ES-I3 (cell line): ENCODE measurements around the gene CCDC83.
"Not testable (repeated sequence)": the region's sequence is repeated elsewhere in the genome, so short reads cannot be mapped to it uniquely, and the experiment has no call there.

Experiments used
- H3K36me3 ChIP-seq: 2 replicates; pipeline ENCODE4 v1.6.1; 2013; ENCODE audit warnings: mild to moderate bottlenecking, low read length, control low read depth, moderate library complexity; ENCODE audit not compliant: insufficient read depth
- H3K4me1 ChIP-seq: 2 replicates; pipeline ENCODE4 v1.6.1; 2013; ENCODE audit warnings: mild to moderate bottlenecking, control low read depth, low read length; ENCODE audit not compliant: insufficient read depth
- H3K9ac ChIP-seq: 2 replicates; pipeline ENCODE4 v1.6.1; 2013; ENCODE audit warnings: low read depth, mild to moderate bottlenecking, low read length, moderate library complexity
- H3K9me3 ChIP-seq: 2 replicates; pipeline ENCODE4 v1.6.1; 2013; ENCODE audit warnings: mild to moderate bottlenecking, low read length, moderate library complexity; ENCODE audit not compliant: control insufficient read depth, insufficient read depth

Gene CCDC83

GRCh38 chr11:85825616-85826015 is 29.6 kb upstream of the CCDC83 start:
- no peak overlapping the region for H3K9ac ChIP-seq
- no peaks in the 10 kb centered on the region for H3K4me1 ChIP-seq
- no peaks in the 10 kb centered on the region for H3K36me3 ChIP-seq

GRCh38 chr11:85826116-85826855 is 28.9 kb upstream of the CCDC83 start:
- Histone ChIP-seq H3K9me3 (no peaks in the 10 kb centered on the region), H3K36me3 (no peaks in the 10 kb centered on the region), H3K9ac (no peak overlapping the region), H3K4me1 (no peaks in the 10 kb centered on the region)

More at GRCh38 chr11:85825616-85826015, 29.6 kb upstream of the CCDC83 start:
- no peaks in the 10 kb centered on the region for H3K9me3 ChIP-seq

- no peaks in the 10 kb centered on the region for H3K9me3 ChIP-seq
- no peak overlapping the region for H3K9ac ChIP-seq
- H3K4me1 ChIP-seq: no peaks in the 10 kb centered on the region
- no peaks in the 10 kb centered on the region for H3K36me3 ChIP-seq
Observed at GRCh38 chr11:85827748-85828639, 27.2 kb upstream of the CCDC83 start.

GRCh38 chr11:85828640-85828978 is 26.6 kb upstream of the CCDC83 start:
- no peaks in the 10 kb centered on the region for H3K4me1 ChIP-seq

GRCh38 chr11:85829172-85829571 is 26.0 kb upstream of the CCDC83 start:
- H3K36me3 ChIP-seq: no peaks in the 10 kb centered on the region
- no peaks in the 10 kb centered on the region for H3K4me1 ChIP-seq
- no peaks in the 10 kb centered on the region for H3K9me3 ChIP-seq
- no peak overlapping the region for H3K9ac ChIP-seq

More at GRCh38 chr11:85828640-85828978, 26.6 kb upstream of the CCDC83 start:
- H3K9ac ChIP-seq: no peak overlapping the region
- no peaks in the 10 kb centered on the region for H3K36me3 ChIP-seq
- H3K9me3 ChIP-seq: no peaks in the 10 kb centered on the region

- Histone ChIP-seq H3K4me1 (no peaks in the 10 kb centered on the region), H3K9ac (no peak overlapping the region)
Observed at GRCh38 chr11:85831050-85831449, 24.1 kb upstream of the CCDC83 start.

GRCh38 chr11:85835263-85835662 is 19.9 kb upstream of the CCDC83 start:
- Histone ChIP-seq H3K9ac (no peak overlapping the region), H3K4me1 (no peaks in the 10 kb centered on the region), H3K36me3 (no peaks in the 10 kb centered on the region), H3K9me3 (no peaks in the 10 kb centered on the region)

More at GRCh38 chr11:85831050-85831449, 24.1 kb upstream of the CCDC83 start:
- no peaks in the 10 kb centered on the region for H3K36me3 ChIP-seq
- H3K9me3 ChIP-seq: no peaks in the 10 kb centered on the region

GRCh38 chr11:85835729-85836128 is 19.5 kb upstream of the CCDC83 start:
- H3K36me3 ChIP-seq: no peaks in the 10 kb centered on the region
- no peaks in the 10 kb centered on the region for H3K4me1 ChIP-seq
- no peaks in the 10 kb centered on the region for H3K9me3 ChIP-seq
- no peak overlapping the region for H3K9ac ChIP-seq

- H3K9me3 ChIP-seq, H3K4me1 ChIP-seq, H3K9ac ChIP-seq, H3K36me3 ChIP-seq: not testable (repeated sequence)
Observed at GRCh38 chr11:85840932-85841331, 14.3 kb upstream of the CCDC83 start.

GRCh38 chr11:85843929-85844328 is 11.3 kb upstream of the CCDC83 start:
- H3K9me3 ChIP-seq: peaks cover 2% of the 10 kb centered on the region; the same call in 1 of the 2 replicates
- no peaks in the 10 kb centered on the region for H3K4me1 ChIP-seq
- H3K36me3 ChIP-seq: no peaks in the 10 kb centered on the region
- H3K9ac ChIP-seq: no peak overlapping the region

GRCh38 chr11:85844439-85845123 is 10.6 kb upstream of the CCDC83 start:
- Histone ChIP-seq H3K9me3 (peaks cover 2% of the 10 kb centered on the region; the same call in 1 of the 2 replicates), H3K36me3 (no peaks in the 10 kb centered on the region), H3K9ac (no peak overlapping the region), H3K4me1 (no peaks in the 10 kb centered on the region)

GRCh38 chr11:85845124-85845631 is 10.0 kb upstream of the CCDC83 start:
- no peaks in the 10 kb centered on the region for H3K36me3 ChIP-seq
- no peaks in the 10 kb centered on the region for H3K4me1 ChIP-seq
- H3K9me3 ChIP-seq: peaks cover 2% of the 10 kb centered on the region; the same call in 1 of the 2 replicates
- H3K9ac ChIP-seq: no peak overlapping the region

- peaks cover 6% of the 10 kb centered on the region; the same call in 1 of the 2 replicates for H3K9me3 ChIP-seq
- H3K36me3 ChIP-seq: no peaks in the 10 kb centered on the region
- no peaks in the 10 kb centered on the region for H3K4me1 ChIP-seq
- no peak overlapping the region for H3K9ac ChIP-seq
Observed at GRCh38 chr11:85847436-85847835, 7.7 kb upstream of the CCDC83 start.

GRCh38 chr11:85848006-85848405 is 7.2 kb upstream of the CCDC83 start:
- Histone ChIP-seq H3K9me3 (peaks cover 6% of the 10 kb centered on the region; the same call in 1 of the 2 replicates), H3K4me1 (no peaks in the 10 kb centered on the region), H3K9ac (no peak overlapping the region)

More at GRCh38 chr11:85848006-85848405, 7.2 kb upstream of the CCDC83 start:
- H3K36me3 ChIP-seq: no peaks in the 10 kb centered on the region
